ENCODE data around the gene TMEM174.
"Not testable (repeated sequence)": the region's sequence is repeated elsewhere in the genome, so short reads cannot be mapped to it uniquely, and the experiment has no call there.

Gene TMEM174

GRCh38 chr5:73212693-73213092 lies 39.7 kb downstream of the TMEM174 start:
- H3K36me3 ChIP-seq (replicated peaks in 1 of 2; ENCODE audit: control insufficient read depth in 2 of 2, insufficient read depth in 2 of 2, low read length in 2 of 2); H3K4ac ChIP-seq (ENCODE audit: low read length); H3K9ac ChIP-seq (ENCODE audit: low read depth, low read length, poor library complexity); H3K18ac ChIP-seq (ENCODE audit: low read length); H2AK5ac ChIP-seq (ENCODE audit: low read depth, low read length); H3K9me3 ChIP-seq (replicated peaks in 1 of 2; ENCODE audit: control insufficient read depth in 2 of 2, insufficient read depth in 1 of 2, low read depth in 1 of 2, low read length in 2 of 2); H3K79me1 ChIP-seq (ENCODE audit: low read depth, low read length); DNase-seq (ENCODE audit: low spot score); H4K8ac ChIP-seq (ENCODE audit: low read depth, low read length); H3K27ac ChIP-seq (replicated peaks; ENCODE audit: low read length); H3K4me2 ChIP-seq (ENCODE audit: insufficient read depth, low read length, poor library complexity, severe bottlenecking); H2BK120ac ChIP-seq (ENCODE audit: low read depth, low read length); H3K23ac ChIP-seq (ENCODE audit: low read depth, low read length, poor library complexity); H3K14ac ChIP-seq (ENCODE audit: low read length); H2BK12ac ChIP-seq (ENCODE audit: low read length); H3K4me1 ChIP-seq (ENCODE audit: control insufficient read depth in 2 of 2, insufficient read depth in 1 of 2, low read depth in 1 of 2, low read length in 2 of 2); H2BK5ac ChIP-seq (ENCODE audit: low read length); H2BK15ac ChIP-seq (ENCODE audit: low read length); H3K4me3 ChIP-seq (ENCODE audit: low read length in 2 of 2); H2AFZ ChIP-seq (ENCODE audit: low read length); H4K91ac ChIP-seq (ENCODE audit: low read depth, low read length, poor library complexity): not testable (repeated sequence)
- peaks cover 2 to 40% (median 32%) of the 10 kb centered on the region in 3 experiments for H3K27me3 ChIP-seq (ENCODE audit: control insufficient read depth in 3 of 3, insufficient read depth in 3 of 3, low read depth in 1 of 3, low read length in 3 of 3)
- no CpG with 5 or more reads among the region's 3 CpGs for WGBS, 2 donors (ENCODE audit: extremely low coverage in 2 of 2, insufficient read length in 2 of 2, insufficient replicate concordance in 1 of 2)

GRCh38 chr5:73213566-73213998 lies 40.6 kb downstream of the TMEM174 start:
- H3K9ac ChIP-seq (ENCODE audit: low read depth, low read length, poor library complexity): no peak overlapping the region
- H3K79me1 ChIP-seq (ENCODE audit: low read depth, low read length): no peaks in the 10 kb centered on the region
- no peak overlapping the region for H3K4ac ChIP-seq (ENCODE audit: low read length)
- no peak overlapping the region for H3K18ac ChIP-seq (ENCODE audit: low read length)
- no CpG with 5 or more reads among the region's 6 CpGs for WGBS, 2 donors (ENCODE audit: extremely low coverage in 2 of 2, insufficient read length in 2 of 2, insufficient replicate concordance in 1 of 2)
- H3K14ac ChIP-seq (ENCODE audit: low read length): no peak overlapping the region
- H4K8ac ChIP-seq (ENCODE audit: low read depth, low read length): no peak overlapping the region
- no peak overlapping the region for H2BK15ac ChIP-seq (ENCODE audit: low read length)
- H2BK12ac ChIP-seq (ENCODE audit: low read length): no peak overlapping the region
- H2BK5ac ChIP-seq (ENCODE audit: low read length): no peak overlapping the region
- H2AK5ac ChIP-seq (ENCODE audit: low read depth, low read length): no peak overlapping the region
- H3K4me2 ChIP-seq (ENCODE audit: insufficient read depth, low read length, poor library complexity, severe bottlenecking): no peak overlapping the region
- no peak overlapping the region for H4K91ac ChIP-seq (ENCODE audit: low read depth, low read length, poor library complexity)
- peaks cover 0 to 2% of the 10 kb centered on the region in 2 donors for H3K4me1 ChIP-seq (ENCODE audit: control insufficient read depth in 2 of 2, insufficient read depth in 1 of 2, low read depth in 1 of 2, low read length in 2 of 2)
- no peak overlapping the region for H3K27ac ChIP-seq (replicated peaks; ENCODE audit: low read length)
- peaks cover 0 to 2% of the 10 kb centered on the region in 2 donors for H3K9me3 ChIP-seq (replicated peaks in 1 of 2; ENCODE audit: control insufficient read depth in 2 of 2, insufficient read depth in 1 of 2, low read depth in 1 of 2, low read length in 2 of 2)
- H3K27me3 ChIP-seq (ENCODE audit: control insufficient read depth in 3 of 3, insufficient read depth in 3 of 3, low read depth in 1 of 3, low read length in 3 of 3): peaks cover 2 to 46% (median 39%) of the 10 kb centered on the region in 3 experiments
- no peaks in the 10 kb centered on the region for H3K36me3 ChIP-seq (replicated peaks in 1 of 2; ENCODE audit: control insufficient read depth in 2 of 2, insufficient read depth in 2 of 2, low read length in 2 of 2)
- H3K23ac ChIP-seq (ENCODE audit: low read depth, low read length, poor library complexity): no peak overlapping the region
- H2AFZ ChIP-seq (ENCODE audit: low read length): no peak overlapping the region
- no peak overlapping the region for H2BK120ac ChIP-seq (ENCODE audit: low read depth, low read length)
- no peak for DNase-seq (ENCODE audit: low spot score)
- no peak overlapping the region for H3K4me3 ChIP-seq (ENCODE audit: low read length in 2 of 2)

- Histone ChIP-seq H3K9me3 (replicated peaks in 1 of 2; ENCODE audit: control insufficient read depth in 2 of 2, insufficient read depth in 1 of 2, low read depth in 1 of 2, low read length in 2 of 2) (peaks cover 0 to 2% of the 10 kb centered on the region in 2 donors), H3K14ac (ENCODE audit: low read length) (no peak overlapping the region), H3K79me1 (ENCODE audit: low read depth, low read length) (no peaks in the 10 kb centered on the region), H3K18ac (ENCODE audit: low read length) (no peak overlapping the region), H2AFZ (ENCODE audit: low read length) (no peak overlapping the region), H4K91ac (ENCODE audit: low read depth, low read length, poor library complexity) (no peak overlapping the region), H3K4me2 (ENCODE audit: insufficient read depth, low read length, poor library complexity, severe bottlenecking) (no peak overlapping the region), H2BK120ac (ENCODE audit: low read depth, low read length) (no peak overlapping the region), H2AK5ac (ENCODE audit: low read depth, low read length) (no peak overlapping the region), H3K23ac (ENCODE audit: low read depth, low read length, poor library complexity) (no peak overlapping the region), H3K36me3 (replicated peaks in 1 of 2; ENCODE audit: control insufficient read depth in 2 of 2, insufficient read depth in 2 of 2, low read length in 2 of 2) (no peaks in the 10 kb centered on the region), H2BK5ac (ENCODE audit: low read length) (no peak overlapping the region), H3K9ac (ENCODE audit: low read depth, low read length, poor library complexity) (no peak overlapping the region), H3K4ac (ENCODE audit: low read length) (no peak overlapping the region), H4K8ac (ENCODE audit: low read depth, low read length) (no peak overlapping the region), H3K27ac (replicated peaks; ENCODE audit: low read length) (no peak overlapping the region), H3K4me1 (ENCODE audit: control insufficient read depth in 2 of 2, insufficient read depth in 1 of 2, low read depth in 1 of 2, low read length in 2 of 2) (peaks cover 0 to 2% of the 10 kb centered on the region in 2 donors), H3K27me3 (ENCODE audit: control insufficient read depth in 3 of 3, insufficient read depth in 3 of 3, low read depth in 1 of 3, low read length in 3 of 3) (peaks cover 2 to 46% (median 41%) of the 10 kb centered on the region in 3 experiments), H2BK12ac (ENCODE audit: low read length) (no peak overlapping the region), H3K4me3 (ENCODE audit: low read length in 2 of 2) (no peak overlapping the region), H2BK15ac (ENCODE audit: low read length) (no peak overlapping the region)
- whole genome bisulfite sequencing, 2 donors (ENCODE audit: extremely low coverage in 2 of 2, insufficient read length in 2 of 2, insufficient replicate concordance in 1 of 2): no CpG with 5 or more reads among the region's 4 CpGs
- DNase-seq (ENCODE audit: low spot score): no peak
These were observed 41.3 kb downstream of the TMEM174 start for GRCh38 chr5:73214306-73214705.

- no peak overlapping the region for H2AFZ ChIP-seq (ENCODE audit: low read length)
- no peak overlapping the region for H2BK15ac ChIP-seq (ENCODE audit: low read length)
- H3K14ac ChIP-seq (ENCODE audit: low read length): no peak overlapping the region
- H3K79me1 ChIP-seq (ENCODE audit: low read depth, low read length): no peaks in the 10 kb centered on the region
- H3K4ac ChIP-seq (ENCODE audit: low read length): no peak overlapping the region
- no peak overlapping the region for H3K18ac ChIP-seq (ENCODE audit: low read length)
- H4K8ac ChIP-seq (ENCODE audit: low read depth, low read length): no peak overlapping the region
- H3K27me3 ChIP-seq (ENCODE audit: control insufficient read depth in 3 of 3, insufficient read depth in 3 of 3, low read depth in 1 of 3, low read length in 3 of 3): peaks cover 2 to 48% (median 41%) of the 10 kb centered on the region in 3 experiments
- peaks cover 0 to 2% of the 10 kb centered on the region in 2 donors for H3K9me3 ChIP-seq (replicated peaks in 1 of 2; ENCODE audit: control insufficient read depth in 2 of 2, insufficient read depth in 1 of 2, low read depth in 1 of 2, low read length in 2 of 2)
- no peak overlapping the region for H3K23ac ChIP-seq (ENCODE audit: low read depth, low read length, poor library complexity)
- no CpG with 5 or more reads among the region's 6 CpGs for WGBS, 2 donors (ENCODE audit: extremely low coverage in 2 of 2, insufficient read length in 2 of 2, insufficient replicate concordance in 1 of 2)
- no peak overlapping the region for H4K91ac ChIP-seq (ENCODE audit: low read depth, low read length, poor library complexity)
- no peak overlapping the region for H3K4me3 ChIP-seq (ENCODE audit: low read length in 2 of 2)
- peaks cover 0 to 2% of the 10 kb centered on the region in 2 donors for H3K4me1 ChIP-seq (ENCODE audit: control insufficient read depth in 2 of 2, insufficient read depth in 1 of 2, low read depth in 1 of 2, low read length in 2 of 2)
- no peak overlapping the region for H2BK5ac ChIP-seq (ENCODE audit: low read length)
- no peak overlapping the region for H2BK120ac ChIP-seq (ENCODE audit: low read depth, low read length)
- H3K27ac ChIP-seq (replicated peaks; ENCODE audit: low read length): no peak overlapping the region
- no peak for DNase-seq (ENCODE audit: low spot score)
- H2AK5ac ChIP-seq (ENCODE audit: low read depth, low read length): no peak overlapping the region
- H3K36me3 ChIP-seq (replicated peaks in 1 of 2; ENCODE audit: control insufficient read depth in 2 of 2, insufficient read depth in 2 of 2, low read length in 2 of 2): no peaks in the 10 kb centered on the region
- no peak overlapping the region for H3K9ac ChIP-seq (ENCODE audit: low read depth, low read length, poor library complexity)
- no peak overlapping the region for H2BK12ac ChIP-seq (ENCODE audit: low read length)
- no peak overlapping the region for H3K4me2 ChIP-seq (ENCODE audit: insufficient read depth, low read length, poor library complexity, severe bottlenecking)
These were observed 42.0 kb downstream of the TMEM174 start for GRCh38 chr5:73214996-73215395.
